Measurements from ENCODE around the gene RPTN. TPM values are rescaled to one million over a fixed set of nuclear protein-coding genes. Genes with fewer than 3 reads are reported as not detected.

The RPTN gene
- total RNA-seq, 1 donor from 2014 or later: not detected

GRCh38 chr1:152191260-152191659 is 32.2 kb upstream of the RPTN start:
- H3K4me3 Mint-ChIP-seq (ENCODE audit: unreplicated experiment): no peak overlapping the region
- H3K27me3 Mint-ChIP-seq (ENCODE audit: unreplicated experiment): peaks cover 1% of the 10 kb centered on the region
- H3K36me3 Mint-ChIP-seq (ENCODE audit: low read depth, unreplicated experiment): no peaks in the 10 kb centered on the region
- H3K4me1 Mint-ChIP-seq (ENCODE audit: unreplicated experiment): no peaks in the 10 kb centered on the region
- H3K27ac Mint-ChIP-seq (ENCODE audit: unreplicated experiment): no peak overlapping the region
- no peaks in the 10 kb centered on the region for H3K9me3 Mint-ChIP-seq (ENCODE audit: unreplicated experiment)
- no peak for TF ChIP-seq CTCF (IDR thresholded peaks at IDR 0.05; ENCODE audit: unreplicated experiment)
- no peak for DNase-seq (ENCODE audit: low spot score)

GRCh38 chr1:152190589-152190988 is 31.6 kb upstream of the RPTN start:
- TF ChIP-seq CTCF (IDR thresholded peaks at IDR 0.05; ENCODE audit: unreplicated experiment): no peak
- Mint-ChIP-seq H3K9me3 (ENCODE audit: unreplicated experiment) (no peaks in the 10 kb centered on the region), H3K4me1 (ENCODE audit: unreplicated experiment) (no peaks in the 10 kb centered on the region), H3K27me3 (ENCODE audit: unreplicated experiment) (peaks cover under 1% of the 10 kb centered on the region), H3K36me3 (ENCODE audit: low read depth, unreplicated experiment) (no peaks in the 10 kb centered on the region), H3K4me3 (ENCODE audit: unreplicated experiment) (no peak overlapping the region), H3K27ac (ENCODE audit: unreplicated experiment) (no peak overlapping the region)
- DNase-seq (ENCODE audit: low spot score): no peak

GRCh38 chr1:152189657-152190442 is 30.8 kb upstream of the RPTN start:
- peak; percentile 83 for TF ChIP-seq CTCF (IDR thresholded peaks at IDR 0.05; ENCODE audit: unreplicated experiment)
- H3K4me3 Mint-ChIP-seq (ENCODE audit: unreplicated experiment): no peak overlapping the region
- no peaks in the 10 kb centered on the region for H3K4me1 Mint-ChIP-seq (ENCODE audit: unreplicated experiment)
- no peaks in the 10 kb centered on the region for H3K27me3 Mint-ChIP-seq (ENCODE audit: unreplicated experiment)
- no peaks in the 10 kb centered on the region for H3K9me3 Mint-ChIP-seq (ENCODE audit: unreplicated experiment)
- DNase-seq (ENCODE audit: low spot score): peak; percentile 60
- H3K27ac Mint-ChIP-seq (ENCODE audit: unreplicated experiment): no peak overlapping the region
- H3K36me3 Mint-ChIP-seq (ENCODE audit: low read depth, unreplicated experiment): no peaks in the 10 kb centered on the region

- no peaks in the 10 kb centered on the region for H3K36me3 Mint-ChIP-seq (ENCODE audit: low read depth, unreplicated experiment)
- no peaks in the 10 kb centered on the region for H3K9me3 Mint-ChIP-seq (ENCODE audit: unreplicated experiment)
- no peak overlapping the region for H3K27ac Mint-ChIP-seq (ENCODE audit: unreplicated experiment)
- H3K4me3 Mint-ChIP-seq (ENCODE audit: unreplicated experiment): no peak overlapping the region
- H3K27me3 Mint-ChIP-seq (ENCODE audit: unreplicated experiment): no peaks in the 10 kb centered on the region
- no peaks in the 10 kb centered on the region for H3K4me1 Mint-ChIP-seq (ENCODE audit: unreplicated experiment)
- peak; percentile 88 for TF ChIP-seq CTCF (IDR thresholded peaks at IDR 0.05; ENCODE audit: unreplicated experiment)
- DNase-seq (ENCODE audit: low spot score): peak; percentile 64
These were observed 29.9 kb upstream of the RPTN start for GRCh38 chr1:152188673-152189591.

Data from endothelial cell (in vitro differentiated cells).